Right renal pelvis (tissue), 4 donors: ENCODE measurements around the gene RPL28. TPM values are rescaled to one million over a fixed set of nuclear protein-coding genes. Genes with fewer than 3 reads are reported as not detected.
A peak's percentile ranks its signal among the peaks of the same experiment; 100 is the strongest.

Experiments used
- DNase-seq, 4 donors: peaks; one replicate each; pipeline ENCODE4 v3.0.0-alpha.2; 2013; ENCODE audit warnings: low read depth in 4 of 4, low spot score in 3 of 4, missing footprints in 1 of 4
- polyA plus RNA-seq, 4 donors: library from polyadenylated mRNA; unstranded; fragments of 120-200 nt; gene quantifications; one replicate each; pipeline ENCODE4 v1.2.1, GENCODE V29; 2013; ENCODE audit not compliant: insufficient read length in 4 of 4

The RPL28 gene
- polyA plus RNA-seq, 4 donors = 895 to 1,455 (median 919) TPM

DNA sequence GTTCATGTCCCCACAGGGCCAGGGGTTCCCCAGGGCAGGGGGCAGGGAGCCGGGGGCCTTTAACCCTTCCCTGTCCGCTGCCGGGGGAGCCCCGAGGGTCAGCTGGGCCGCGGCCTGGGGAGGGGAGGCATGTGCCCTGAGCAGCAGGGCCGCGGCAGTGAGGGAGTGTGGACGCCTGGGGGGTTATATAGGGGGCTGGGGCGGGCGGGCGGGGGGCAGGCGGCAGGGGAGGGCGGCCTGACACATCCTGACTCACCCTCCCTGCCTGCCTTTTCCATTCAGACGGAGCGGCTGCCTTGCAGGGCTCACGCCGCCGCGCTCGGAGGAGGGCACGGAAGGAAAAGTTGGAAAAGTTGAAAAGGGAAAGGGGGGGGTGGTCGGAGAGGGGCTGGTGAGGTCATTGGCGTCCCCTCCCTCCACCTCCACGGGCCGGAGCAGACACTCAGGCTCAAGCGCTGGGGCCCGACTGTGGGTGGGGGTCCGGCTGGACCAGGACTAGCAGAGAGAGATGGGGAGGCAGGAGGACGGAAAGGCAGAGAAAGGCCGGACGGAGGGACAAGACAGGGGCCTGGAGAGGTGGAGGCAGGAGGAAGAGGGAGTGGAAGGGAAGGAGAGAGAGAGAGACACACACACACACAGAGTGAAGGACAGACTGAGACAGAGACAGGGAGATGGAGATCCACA is 15.3 kb upstream of the RPL28 start, which contains the start of gene IL11:
Gene IL11 (minus strand): TSS at position 159 of the 684 bp plus-strand sequence. CDS start 153 bp downstream, at position 6.
- no peak for DNase-seq

GRCh38 chr19:55372316-55373081 is 13.2 kb upstream of the RPL28 start:
- DNase-seq = no peak

DNA sequence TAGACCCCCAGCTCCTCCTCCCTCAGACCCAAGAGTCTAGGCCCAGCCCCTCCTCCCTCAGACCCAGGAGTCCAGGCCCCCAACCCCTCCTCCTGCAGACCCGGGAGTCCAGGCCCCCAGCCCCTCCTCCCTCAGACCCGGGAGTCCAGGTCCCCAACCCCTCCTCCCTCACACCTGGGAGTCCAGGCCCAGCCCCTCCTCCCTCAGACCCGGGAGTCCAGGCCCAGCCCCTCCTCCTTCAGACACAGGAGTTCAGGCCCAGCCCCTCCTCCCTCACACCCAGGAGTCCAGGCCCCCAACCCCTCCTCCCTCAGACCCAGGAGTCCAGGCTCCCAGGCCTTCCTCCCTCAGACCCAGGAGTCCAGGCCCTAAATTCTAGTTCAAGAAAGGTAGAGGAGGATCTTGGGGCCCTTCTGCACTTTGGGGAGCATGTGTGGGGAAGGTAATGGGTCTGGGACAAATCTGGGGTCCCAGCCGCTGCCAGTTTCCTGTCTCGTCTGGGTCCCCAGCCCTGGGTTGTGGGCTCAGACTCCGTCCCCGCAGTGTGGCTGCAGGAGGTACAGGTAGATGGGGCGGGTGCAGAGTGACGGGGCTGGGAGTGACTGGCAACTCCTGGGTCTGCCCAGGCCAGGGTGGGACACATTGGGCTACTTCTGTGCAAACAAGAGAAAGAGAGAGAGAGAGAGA is 12.3 kb upstream of the RPL28 start:
- no peak for DNase-seq

- DNase-seq = no peak
Measured at GRCh38 chr19:55373993-55374757, 11.6 kb upstream of the RPL28 start.

- no peak for DNase-seq
Measured at GRCh38 chr19:55376241-55376933, 9.3 kb upstream of the RPL28 start, which contains the start of gene TMEM190. Gene TMEM190, plus strand, starts transcription at chr19:55376826. Its CDS starts 28 bp downstream, at chr19:55376854.

GRCh38 chr19:55377356-55378131 is 8.2 kb upstream of the RPL28 start:
- no peak for DNase-seq

DNA sequence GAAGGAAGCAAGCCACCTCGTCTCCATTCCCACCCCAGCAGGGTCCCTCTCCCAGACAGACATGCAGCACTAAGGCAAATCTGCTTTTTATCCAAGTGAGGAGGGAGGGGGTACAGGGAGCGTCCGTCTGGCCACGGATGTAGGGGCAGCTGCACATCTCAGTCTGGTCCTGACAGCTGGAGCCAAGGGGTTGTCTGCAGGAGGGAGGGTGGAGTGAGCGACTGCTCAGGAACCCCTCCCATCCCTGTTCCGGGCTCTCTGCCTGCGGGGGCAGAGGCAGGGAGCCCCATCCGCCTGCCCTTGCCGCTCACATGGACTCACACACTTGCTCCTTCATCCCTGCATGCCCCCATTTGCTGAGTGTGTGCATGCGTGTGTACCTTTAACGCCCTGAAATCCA is 6.6 kb upstream of the RPL28 start:
- no peak for DNase-seq

DNA sequence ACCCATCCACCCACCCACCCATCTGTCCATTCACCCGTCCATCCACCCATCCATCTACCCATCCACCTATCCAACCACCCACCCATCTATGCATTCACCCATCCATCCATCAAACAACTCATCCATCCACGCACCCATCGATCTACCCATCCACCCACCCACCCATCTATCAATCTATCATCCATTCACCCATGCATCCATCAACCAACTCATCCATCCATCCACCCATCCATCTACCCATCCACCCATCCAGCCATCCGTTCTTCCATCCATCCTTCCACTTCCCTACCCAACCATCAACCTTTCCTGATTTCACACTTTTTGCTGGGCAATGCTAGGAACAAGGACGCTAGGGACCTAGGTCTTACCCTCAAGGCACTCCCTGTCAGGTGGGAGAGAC is 3.7 kb upstream of the RPL28 start:
- no peak for DNase-seq

- no peak for DNase-seq
Measured at GRCh38 chr19:55382522-55383054, 3.1 kb upstream of the RPL28 start.

DNA sequence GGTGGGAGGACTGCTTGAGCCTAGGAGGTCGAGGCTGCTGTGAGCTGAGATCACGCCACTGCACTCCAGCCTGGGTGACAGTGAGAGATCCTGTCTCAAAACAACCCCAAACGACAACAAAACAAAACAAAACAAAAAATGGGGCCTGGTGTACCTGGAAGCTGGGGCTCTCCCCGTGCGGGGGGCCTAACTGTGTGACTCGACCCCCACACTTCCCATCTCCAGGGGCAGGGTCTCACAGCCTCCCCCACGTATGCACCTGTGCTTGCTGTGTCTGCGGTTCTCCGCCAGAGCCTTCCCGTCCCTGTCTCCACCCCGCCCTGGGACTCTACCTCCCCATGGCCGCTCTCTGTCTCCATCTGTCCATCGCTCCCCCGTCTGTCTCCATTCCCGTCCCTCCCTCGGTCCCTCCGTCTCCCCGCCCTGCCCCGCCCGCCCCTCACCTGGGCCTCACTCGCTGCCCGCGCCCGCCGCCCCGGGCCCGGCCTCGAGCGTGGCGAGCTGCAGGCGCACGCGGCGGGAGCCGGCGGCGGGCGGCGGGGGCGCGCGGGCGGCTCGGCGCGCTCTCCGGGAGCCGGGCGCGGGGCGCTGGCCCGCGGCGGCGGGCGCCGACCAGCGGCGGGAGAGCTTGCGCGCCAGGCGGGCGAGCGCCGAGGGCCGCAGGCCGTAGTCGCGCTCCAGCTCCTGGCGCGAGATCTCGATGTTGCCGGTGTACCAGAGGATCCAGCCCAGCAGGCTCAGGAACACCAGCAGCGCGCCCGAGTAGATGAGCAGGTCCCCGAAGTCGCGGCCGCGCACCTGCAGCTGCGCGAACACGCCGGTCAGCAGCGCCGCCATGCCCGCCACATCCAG is 2.2 kb upstream of the RPL28 start:
- DNase-seq = peak in 1 of 4 donors; percentile 51

GRCh38 chr19:55384131-55384919 is 1.4 kb upstream of the RPL28 start, which contains the start of gene TMEM238:
Gene TMEM238, minus strand, starts transcription at chr19:55384292. Its CDS starts 33 bp downstream, at chr19:55384259.
- no peak for DNase-seq

GRCh38 chr19:55384920-55385723 is 610 bp upstream of the RPL28 start:
- peak; percentile 90 to 95 (median 92) for DNase-seq

- DNase-seq = no peak
Measured at GRCh38 chr19:55386493-55386971, 800 bp downstream of the RPL28 start.

GRCh38 chr19:55387736-55388497 is 2.2 kb downstream of the RPL28 start:
- no peak for DNase-seq
